Measurements from ENCODE around the gene PRKN.

DNA sequence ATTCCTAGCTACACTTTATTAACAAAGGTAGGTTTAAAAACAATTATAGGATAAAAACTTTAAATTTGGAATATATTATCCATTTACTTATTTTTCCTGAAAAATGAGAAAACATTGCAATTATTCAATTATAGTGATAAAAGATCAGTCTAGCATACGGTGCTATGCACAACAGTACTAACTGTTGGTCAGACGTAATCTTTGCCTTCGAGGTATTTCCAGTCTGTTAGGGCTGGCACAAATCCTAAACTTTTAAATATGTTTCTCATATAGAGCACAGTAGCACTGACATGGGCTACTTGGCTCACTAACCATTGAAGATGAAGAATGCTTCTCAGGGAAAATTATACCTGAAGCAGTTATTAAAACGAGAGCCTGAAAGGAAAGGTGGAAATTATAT, 214.8 kb downstream of the PRKN start:
- TF ChIP-seq POLR2A (IDR thresholded peaks at IDR 0.05; ENCODE audit: low read length) (no peak), GATA1 (IDR thresholded peaks at IDR 0.05; ENCODE audit: low read depth, low read length) (no peak)
